ENCODE data around the gene SYNDIG1. TPM values are rescaled to one million over a fixed set of nuclear protein-coding genes. Genes with fewer than 3 reads are reported as not detected.

Gene SYNDIG1
- total and polyA plus RNA-seq, 2 of the 4 experiments (the other 2 are of a cell fraction): not detected

DNA sequence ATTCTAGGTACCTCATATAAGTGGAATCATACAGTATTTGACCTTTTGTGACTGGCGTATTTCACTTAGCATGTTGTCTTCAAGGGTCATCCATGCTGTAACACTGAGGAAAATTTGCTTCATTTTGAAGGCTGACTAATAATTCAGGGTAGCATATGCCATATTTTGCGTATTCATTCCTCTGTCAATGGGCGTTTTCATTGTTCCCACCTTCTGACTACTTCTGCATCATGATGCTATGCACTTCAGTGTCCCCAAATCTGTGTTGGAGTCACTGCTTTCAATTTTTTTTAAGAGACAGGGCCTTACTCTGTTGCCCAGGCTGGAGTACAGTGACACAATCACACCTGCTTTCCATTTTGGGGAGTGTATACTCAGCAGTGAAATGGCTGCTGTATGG, 51.6 kb downstream of the SYNDIG1 start:
- WGBS, 2 experiments (ENCODE audit: extremely low coverage in 2 of 2, insufficient read length in 1 of 2): 76% methylated on average over 2 of the region's 3 CpGs; no CpG with 5 or more reads in 1 of the 2 experiments
- no peak overlapping the region for H2AFZ ChIP-seq (replicated peaks; ENCODE audit: low read length, poor library complexity)
- H2BK15ac ChIP-seq (ENCODE audit: low read depth, low read length): no peak overlapping the region
- no peak overlapping the region for H2BK5ac ChIP-seq (ENCODE audit: low read depth, low read length, poor library complexity, severe bottlenecking)
- no peak overlapping the region for H3K18ac ChIP-seq (ENCODE audit: low read depth, low read length)
- no peak overlapping the region for H4K5ac ChIP-seq (ENCODE audit: low read depth, low read length)
- no peak for DNase-seq
- H3K27me3 ChIP-seq (ENCODE audit: control insufficient read depth, insufficient read depth, low read length): no peaks in the 10 kb centered on the region
- H4K8ac ChIP-seq (ENCODE audit: low read depth in 2 of 2, low read length in 2 of 2): no peak overlapping the region
- no peaks in the 10 kb centered on the region for H3K79me1 ChIP-seq (ENCODE audit: low read depth in 1 of 2, low read length in 2 of 2)
- dilution Hi-C loops (cut with HindIII; ENCODE audit: low sequenced_read_pairs, unreplicated experiment) (no loop called here), intact Hi-C loops (cut with micrococcal nuclease) (loop anchor here (10.0 kb wide), 1 partner anchor 254 kb away; no protein-coding TSS in a partner anchor), in situ Hi-C loops (cut with MboI; ENCODE audit: low sequenced_read_pairs) (no loop called here)
- no peak overlapping the region for H3K23ac ChIP-seq (ENCODE audit: low read depth, low read length)
- H3K4me1 ChIP-seq (ENCODE audit: control insufficient read depth, insufficient read depth, low read length): no peaks in the 10 kb centered on the region
- no peak overlapping the region for H2BK120ac ChIP-seq (ENCODE audit: low read depth, low read length)
- no peak overlapping the region for H4K91ac ChIP-seq (ENCODE audit: insufficient read depth, low read depth, low read length)
- H3K4me2 ChIP-seq (ENCODE audit: low read depth, low read length): no peak overlapping the region
- H3K36me3 ChIP-seq (ENCODE audit: control insufficient read depth, insufficient read depth, low read length): no peaks in the 10 kb centered on the region
- H2AK9ac ChIP-seq (replicated peaks; ENCODE audit: low read depth, low read length, poor library complexity): no peak overlapping the region
- no peak overlapping the region for H3K27ac ChIP-seq (ENCODE audit: insufficient read depth, low read length)
- no peak overlapping the region for H3K56ac ChIP-seq (ENCODE audit: extremely low read depth, insufficient read depth, low read length)
- H3K9me3 ChIP-seq (ENCODE audit: control insufficient read depth, insufficient read depth, low read length): no peaks in the 10 kb centered on the region
- no peak overlapping the region for H2AK5ac ChIP-seq (ENCODE audit: low read depth, low read length)
- H3K14ac ChIP-seq (replicated peaks; ENCODE audit: low read depth, low read length): no peak overlapping the region
- CTCF ChIA-PET: no interaction called here
- no TSS peak for BruUV-seq (replicated peaks)
- no peak overlapping the region for H3K4ac ChIP-seq (ENCODE audit: low read depth, low read length)
- no peak overlapping the region for H2BK20ac ChIP-seq (ENCODE audit: low read depth, low read length)
- ATAC-seq (ENCODE audit: low read depth): no peak
- TF ChIP-seq CTCF (conservative IDR thresholded peaks at IDR 0.05; ENCODE audit: low read depth, low read length) (no peak), NFE2L2 (IDR thresholded peaks at IDR 0.05; ENCODE audit: low read depth, low read length) (no peak), MXI1 (IDR thresholded peaks at IDR 0.05; ENCODE audit: borderline replicate concordance, low read depth, low read length) (no peak), MAFK (IDR thresholded peaks at IDR 0.05; ENCODE audit: low read depth, low read length) (no peak), CHD1 (IDR thresholded peaks at IDR 0.05; ENCODE audit: low read depth, low read length) (no peak), RAD21 (IDR thresholded peaks at IDR 0.05; ENCODE audit: low read length) (no peak)
- TF ChIP-seq, protein P1, sequence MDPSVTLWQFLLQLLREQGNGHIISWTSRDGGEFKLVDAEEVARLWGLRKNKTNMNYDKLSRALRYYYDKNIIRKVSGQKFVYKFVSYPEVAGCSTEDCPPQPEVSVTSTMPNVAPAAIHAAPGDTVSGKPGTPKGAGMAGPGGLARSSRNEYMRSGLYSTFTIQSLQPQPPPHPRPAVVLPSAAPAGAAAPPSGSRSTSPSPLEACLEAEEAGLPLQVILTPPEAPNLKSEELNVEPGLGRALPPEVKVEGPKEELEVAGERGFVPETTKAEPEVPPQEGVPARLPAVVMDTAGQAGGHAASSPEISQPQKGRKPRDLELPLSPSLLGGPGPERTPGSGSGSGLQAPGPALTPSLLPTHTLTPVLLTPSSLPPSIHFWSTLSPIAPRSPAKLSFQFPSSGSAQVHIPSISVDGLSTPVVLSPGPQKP (IDR thresholded peaks at IDR 0.05; ENCODE audit: borderline replicate concordance, low read depth, low read length): no peak
- no peak overlapping the region for H3K9ac ChIP-seq (ENCODE audit: low read depth, low read length)
- H3K4me3 ChIP-seq (ENCODE audit: insufficient read depth, low read depth, low read length): no peak overlapping the region
- POLR2A ChIA-PET (ENCODE audit: unreplicated experiment): no interaction called here
- no peaks in the 10 kb centered on the region for H4K20me1 ChIP-seq (ENCODE audit: insufficient read depth, low read length)
- no peaks in the 10 kb centered on the region for H3K9me1 ChIP-seq (ENCODE audit: insufficient read depth, low read length)

All from IMR-90 (cell line).